KMS-11 (cell line): Measurements from ENCODE around the gene GADD45A.

ENCODE experiments used
- H2AFZ ChIP-seq: fragments of 200-600 bp; sonication (generic); 2 replicates; pipeline ENCODE4 v1.6.1; 2016; ENCODE audit warnings: antibody characterized with exemption, mixed run types, low read depth
- H3K27ac ChIP-seq: fragments of 200-600 bp; sonication (generic); 2 replicates; pipeline ENCODE4 v1.6.1; 2016; ENCODE audit warnings: mild to moderate bottlenecking, mixed run types
- H3K27me3 ChIP-seq: fragments of 200-600 bp; sonication (generic); 2 replicates; pipeline ENCODE4 v1.6.1; 2017; ENCODE audit warnings: mild to moderate bottlenecking, low read depth, mixed run types, moderate library complexity; ENCODE audit not compliant: insufficient read depth
- H3K36me3 ChIP-seq: fragments of 200-600 bp; sonication (generic); 2 replicates; pipeline ENCODE4 v1.6.1; 2017; ENCODE audit warnings: mild to moderate bottlenecking, mixed run types; ENCODE audit not compliant: insufficient read depth
- H3K4me1 ChIP-seq: fragments of 200-600 bp; sonication (generic); 2 replicates; pipeline ENCODE4 v1.6.1; 2016; ENCODE audit warnings: mild to moderate bottlenecking, low read depth, mixed run types; ENCODE audit not compliant: poor library complexity, severe bottlenecking
- H3K4me2 ChIP-seq: fragments of 200-600 bp; sonication (generic); 2 replicates; pipeline ENCODE4 v1.7.0; 2016; ENCODE audit warnings: mild to moderate bottlenecking, mixed run types
- H3K4me3 ChIP-seq: fragments of 200-600 bp; sonication (generic); IDR thresholded peaks from 2 replicates; pipeline ENCODE4 v1.6.1; 2017; ENCODE audit warnings: low read depth, low read length, mixed read lengths; ENCODE audit not compliant: insufficient read depth
- H3K79me2 ChIP-seq: fragments of 200-600 bp; sonication (generic); 2 replicates; pipeline ENCODE4 v1.6.1; 2016; ENCODE audit warnings: low read depth, mixed run types; ENCODE audit not compliant: insufficient read depth
- H3K9ac ChIP-seq: fragments of 200-600 bp; sonication (generic); 2 replicates; pipeline ENCODE4 v1.6.1; 2016; ENCODE audit warnings: mild to moderate bottlenecking, mixed run types
- H4K20me1 ChIP-seq: fragments of 200-600 bp; sonication (generic); 2 replicates; pipeline ENCODE4 v1.6.1; 2016; ENCODE audit warnings: mild to moderate bottlenecking, mixed run types; ENCODE audit not compliant: insufficient read depth
- CTCF ChIP-seq: fragments of 200-600 bp; sonication (generic); conservative IDR thresholded peaks from 2 replicates; pipeline ENCODE4 v1.6.1; 2017; ENCODE audit warnings: low read depth, mild to moderate bottlenecking, antibody characterized with exemption, low read length, moderate library complexity, mixed read lengths

Gene GADD45A

GRCh38 chr1:67680486-67680885, 4.5 kb upstream of the GADD45A start:
- no peak for TF ChIP-seq CTCF
- Histone ChIP-seq H3K79me2 (peaks cover 2% of the 10 kb centered on the region; the same call in 1 of the 2 replicates), H3K4me2 (no peak overlapping the region), H3K4me1 (peaks cover 40% of the 10 kb centered on the region), H3K4me3 (no peak overlapping the region), H4K20me1 (no peaks in the 10 kb centered on the region), H3K36me3 (no peaks in the 10 kb centered on the region), H3K27me3 (no peaks in the 10 kb centered on the region), H3K27ac (no peak overlapping the region), H3K9ac (no peak overlapping the region), H2AFZ (no peak overlapping the region)

GRCh38 chr1:67682659-67683197, 2.3 kb upstream of the GADD45A start:
- Histone ChIP-seq H2AFZ (no peak overlapping the region), H4K20me1 (no peaks in the 10 kb centered on the region), H3K79me2 (peaks cover 24% of the 10 kb centered on the region; the same call in 1 of the 2 replicates), H3K27ac (no peak overlapping the region), H3K4me1 (peaks cover 25% of the 10 kb centered on the region), H3K27me3 (no peaks in the 10 kb centered on the region), H3K4me2 (no peak overlapping the region), H3K36me3 (0 out of 2 replicates have a peak, but pooled peaks cover 3% of the 10 kb centered on the region), H3K9ac (no peak overlapping the region), H3K4me3 (no peak overlapping the region)
- TF ChIP-seq CTCF: no peak

DNA sequence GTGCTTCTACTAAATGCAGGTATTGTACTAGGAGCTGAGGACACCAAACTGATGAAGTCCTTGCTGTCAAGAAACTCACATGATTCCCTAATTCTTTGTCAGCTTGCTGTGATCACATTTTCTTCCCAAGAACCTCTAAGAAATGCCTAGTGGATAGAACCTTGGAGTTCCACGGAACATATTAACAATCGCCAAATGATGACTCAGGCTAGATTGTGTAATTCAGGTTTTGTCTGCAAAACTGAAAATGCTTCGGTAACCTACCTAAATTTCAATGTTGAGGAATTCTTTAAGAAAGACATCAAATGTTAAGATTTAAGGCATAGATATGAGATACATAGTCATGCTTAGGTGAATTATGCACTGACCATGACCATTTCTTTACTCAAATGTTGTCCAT, 1.7 kb upstream of the GADD45A start:
- H3K4me1 ChIP-seq: peaks cover 25% of the 10 kb centered on the region
- peaks cover 27% of the 10 kb centered on the region; the same call in 1 of the 2 replicates for H3K79me2 ChIP-seq
- no peak overlapping the region for H3K4me2 ChIP-seq
- H3K36me3 ChIP-seq: 0 out of 2 replicates have a peak, but pooled peaks cover 9% of the 10 kb centered on the region
- TF ChIP-seq CTCF: no peak
- H3K27ac ChIP-seq: no peak overlapping the region
- H2AFZ ChIP-seq: no peak overlapping the region
- 0 out of 2 replicates have a peak, but pooled peaks cover 1% of the 10 kb centered on the region for H4K20me1 ChIP-seq
- H3K27me3 ChIP-seq: no peaks in the 10 kb centered on the region
- no peak overlapping the region for H3K9ac ChIP-seq
- no peak overlapping the region for H3K4me3 ChIP-seq

DNA sequence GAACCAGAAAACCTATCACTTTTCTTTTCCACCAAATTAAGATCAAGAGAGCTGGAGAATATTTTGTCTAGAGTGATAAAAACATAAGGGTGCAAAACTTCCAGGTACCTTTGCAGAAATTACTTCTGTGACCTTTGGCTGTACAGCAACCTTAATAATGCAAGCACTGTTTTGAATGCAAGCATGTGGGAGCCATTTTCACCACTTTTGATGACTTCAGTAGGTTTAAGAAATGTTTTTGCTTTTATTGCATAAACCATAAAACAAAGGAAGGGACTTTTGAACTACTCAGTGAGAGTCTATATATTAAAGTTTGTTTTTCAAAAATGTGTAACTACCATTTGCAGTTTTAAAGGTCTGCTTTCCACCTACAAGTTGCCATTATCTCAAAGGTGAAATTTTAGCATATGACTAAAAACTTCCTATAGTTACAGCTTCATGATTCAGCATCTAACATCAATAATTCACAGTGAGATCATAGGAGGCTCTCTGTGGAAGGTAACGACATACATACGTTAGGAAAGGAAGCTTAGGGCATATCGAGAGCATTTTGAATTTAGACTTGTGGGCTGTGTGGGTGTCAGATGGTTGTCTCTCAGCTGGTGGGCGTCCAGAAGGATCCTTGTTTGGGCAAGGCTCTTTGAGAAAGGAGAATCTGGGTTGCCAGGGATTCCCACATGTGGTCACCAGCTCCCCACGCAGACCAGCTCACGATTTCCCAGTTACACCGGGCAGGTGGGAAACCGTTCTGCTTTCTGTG, 1.1 kb upstream of the GADD45A start:
- no peak for TF ChIP-seq CTCF
- Histone ChIP-seq H3K4me1 (peaks cover 25% of the 10 kb centered on the region), H3K4me2 (peak overlapping the region; percentile 68), H3K9ac (no peak overlapping the region), H2AFZ (peak overlapping the region; percentile 49; the same call in 1 of the 2 replicates), H3K27ac (no peak overlapping the region; the same call in 1 of the 2 replicates), H3K4me3 (peak overlapping the region; percentile 0), H3K36me3 (0 out of 2 replicates have a peak, but pooled peaks cover 12% of the 10 kb centered on the region), H3K27me3 (no peaks in the 10 kb centered on the region), H4K20me1 (0 out of 2 replicates have a peak, but pooled peaks cover 4% of the 10 kb centered on the region), H3K79me2 (peaks cover 27% of the 10 kb centered on the region; the same call in 1 of the 2 replicates)
